Cortex of kidney (tissue), 1 donor: ENCODE measurements around the gene GALNT2.

Source experiments
- DNase-seq: peaks from one replicate; lab custom pipeline; 2025; lab: John Stamatoyannopoulos, UW

Gene GALNT2

DNA sequence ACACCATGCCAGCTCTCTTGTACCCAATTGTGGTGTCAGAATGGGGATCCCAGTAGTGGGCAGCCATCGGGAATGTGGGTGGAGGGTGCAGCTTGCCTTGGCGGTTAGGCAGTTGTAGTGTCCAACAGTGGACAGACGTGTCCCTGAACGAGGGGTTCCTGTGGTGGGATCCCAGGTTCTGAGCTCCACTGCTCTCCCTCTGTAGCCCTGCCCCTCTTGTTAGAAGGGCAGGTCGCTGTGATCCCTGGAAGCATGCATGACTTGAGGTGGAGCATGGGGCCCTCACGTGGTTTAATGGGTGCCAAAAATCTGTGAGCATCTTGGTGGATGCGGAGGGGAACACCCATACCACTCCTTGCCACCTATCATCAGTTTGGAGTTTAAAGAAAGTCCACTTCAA is 4.3 kb downstream of the GALNT2 start:
- DNase-seq, result no peak

DNA sequence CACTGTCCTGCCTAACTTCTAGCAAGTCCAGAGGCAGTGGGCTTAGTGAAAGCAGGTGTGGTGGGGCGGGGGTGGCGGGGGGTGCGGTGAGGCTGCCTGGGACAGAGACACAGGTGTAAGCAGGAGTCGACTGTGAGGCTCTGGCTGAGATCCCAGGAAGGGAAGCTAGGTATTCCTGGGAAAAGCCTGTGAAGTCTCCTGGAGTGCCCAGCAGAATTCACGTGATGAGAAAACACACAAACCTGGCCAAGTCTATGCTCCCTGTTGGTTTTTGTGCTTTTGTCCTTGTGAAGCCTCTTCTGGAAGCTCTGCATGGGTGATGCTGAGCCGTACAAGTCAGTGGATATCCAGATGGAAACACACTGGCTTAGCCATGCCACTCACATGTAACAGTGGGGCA is 5.3 kb downstream of the GALNT2 start:
- no peak for DNase-seq

DNA sequence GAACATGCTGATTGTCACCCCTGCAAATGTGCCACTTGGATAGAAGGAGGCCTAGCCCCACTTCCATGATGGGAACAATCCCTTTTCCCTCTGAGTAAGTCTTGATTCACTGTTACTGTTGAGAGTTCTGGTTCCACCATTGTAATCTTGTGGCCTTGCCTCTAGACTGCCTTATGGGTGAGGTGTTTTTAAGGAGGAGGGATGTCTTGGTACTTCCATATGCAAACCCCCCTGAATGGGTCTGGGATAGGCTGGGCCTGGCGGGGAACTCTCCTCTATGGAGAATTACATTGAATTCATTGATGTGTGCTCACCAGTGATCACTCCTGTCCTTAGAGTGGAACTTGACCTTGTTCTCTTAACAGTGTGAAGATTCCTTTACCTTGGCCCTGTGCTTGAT is 5.8 kb downstream of the GALNT2 start:
- DNase-seq, result no peak

DNA sequence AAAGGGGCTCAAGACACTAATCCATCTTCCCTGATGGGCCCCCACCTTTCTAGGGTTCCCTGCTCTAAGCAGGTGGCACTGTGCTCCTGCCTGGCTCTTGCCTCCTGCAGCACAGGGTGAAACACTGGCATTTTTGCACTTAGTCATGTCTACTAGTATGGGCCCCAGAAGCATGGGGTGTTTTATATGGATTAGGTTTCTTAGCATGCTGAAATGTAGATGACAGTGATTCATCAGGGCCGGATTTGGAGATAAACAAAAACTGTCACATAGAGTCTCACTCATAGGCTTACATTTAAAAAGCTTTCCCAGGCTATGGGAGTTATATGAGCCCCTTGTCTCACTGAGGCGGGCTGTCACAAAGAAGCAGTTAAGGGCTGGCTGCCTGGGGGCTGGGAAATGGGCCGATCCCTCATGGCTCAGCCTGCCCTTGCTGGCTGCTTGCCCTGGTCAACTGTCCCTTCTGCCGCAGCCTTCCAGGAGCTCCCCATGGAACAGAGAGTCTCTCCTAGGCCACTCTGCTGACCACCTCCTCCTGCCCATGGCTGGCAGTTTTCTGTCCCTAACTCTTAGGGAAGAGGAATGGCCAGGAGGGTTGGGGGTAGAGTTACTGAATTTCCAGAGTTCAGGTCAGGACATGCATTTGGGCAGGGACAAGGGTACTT is 6.5 kb downstream of the GALNT2 start:
- DNase-seq, result no peak

DNA sequence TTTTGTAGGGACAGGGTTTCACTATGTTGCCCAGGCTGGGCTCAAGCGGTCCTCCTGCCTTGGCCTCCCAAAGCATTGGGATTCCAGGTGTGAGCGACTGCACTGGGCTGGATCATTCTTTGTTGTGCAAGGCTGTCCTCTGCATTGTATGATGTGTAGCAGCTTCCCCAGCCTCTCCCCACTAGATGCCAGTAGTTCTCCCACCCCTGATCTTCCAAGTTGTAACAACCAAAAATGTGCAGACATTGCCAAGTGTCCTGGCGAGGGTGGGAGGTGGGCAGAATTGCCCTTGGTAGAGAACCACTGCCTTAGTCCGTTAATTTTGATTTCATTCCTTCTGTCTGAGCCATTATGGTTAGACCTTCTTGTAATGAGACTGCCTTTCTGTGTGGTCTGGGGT is 7.2 kb downstream of the GALNT2 start:
- no peak for DNase-seq

DNA sequence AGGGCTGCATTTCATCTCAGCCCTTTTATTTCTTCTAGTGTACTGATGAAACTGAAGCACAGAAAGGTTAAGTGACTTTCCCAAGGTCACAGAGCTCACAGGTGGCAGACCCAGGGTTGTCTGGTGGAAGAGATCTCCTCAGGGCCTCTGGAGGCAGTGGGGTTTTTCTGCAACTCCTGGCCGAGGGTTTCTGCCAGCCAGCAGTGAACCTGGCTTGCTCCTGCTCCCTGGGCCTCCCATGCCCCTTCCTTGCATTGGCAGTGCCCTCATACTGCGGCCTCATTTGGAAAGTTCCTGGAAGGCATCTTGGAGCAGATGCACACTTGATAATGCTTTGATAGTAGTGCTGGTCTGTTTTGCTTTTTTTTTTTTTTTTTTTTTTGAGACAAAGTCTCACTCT is 7.7 kb downstream of the GALNT2 start:
- DNase-seq, result no peak

DNA sequence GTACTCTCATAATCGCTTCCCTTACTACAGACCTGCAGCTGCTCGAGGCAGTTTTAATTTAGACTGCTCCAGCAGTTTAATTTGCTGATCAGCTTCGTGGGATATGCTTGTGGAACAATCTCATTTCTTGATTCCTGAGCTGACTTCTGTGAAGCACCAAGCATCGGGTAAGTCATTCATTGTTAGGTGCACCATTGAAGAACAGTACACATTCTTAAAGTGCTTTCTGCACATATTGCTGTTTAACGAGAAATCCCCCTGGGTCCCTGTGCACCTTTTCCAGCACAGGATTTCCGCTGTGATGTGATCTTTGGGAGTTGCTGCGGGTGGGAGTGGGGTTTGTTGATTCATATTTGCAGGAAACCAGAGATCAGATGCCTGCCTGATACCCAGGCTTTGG is 9.1 kb downstream of the GALNT2 start:
- no peak for DNase-seq

DNA sequence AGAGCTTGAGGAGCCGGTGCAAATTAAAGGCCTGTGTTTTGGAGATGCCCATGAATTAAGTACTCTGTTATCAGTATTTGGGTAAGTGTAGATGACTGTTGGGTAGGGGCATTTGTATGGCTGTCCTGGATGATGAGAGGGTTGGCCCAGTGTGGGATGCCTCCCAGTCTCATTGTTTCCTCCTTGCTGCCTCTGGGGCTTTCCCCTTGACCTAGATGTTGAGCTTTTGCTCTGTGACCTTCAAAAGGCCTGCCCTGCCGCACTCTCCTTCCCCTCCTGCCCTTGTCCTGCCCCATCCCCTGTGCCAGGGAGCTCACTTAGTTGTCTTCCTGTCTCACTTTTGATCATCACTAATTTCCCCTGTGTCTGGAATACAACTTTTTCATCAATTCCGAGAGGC is 10.0 kb downstream of the GALNT2 start:
- DNase-seq, result no peak

DNA sequence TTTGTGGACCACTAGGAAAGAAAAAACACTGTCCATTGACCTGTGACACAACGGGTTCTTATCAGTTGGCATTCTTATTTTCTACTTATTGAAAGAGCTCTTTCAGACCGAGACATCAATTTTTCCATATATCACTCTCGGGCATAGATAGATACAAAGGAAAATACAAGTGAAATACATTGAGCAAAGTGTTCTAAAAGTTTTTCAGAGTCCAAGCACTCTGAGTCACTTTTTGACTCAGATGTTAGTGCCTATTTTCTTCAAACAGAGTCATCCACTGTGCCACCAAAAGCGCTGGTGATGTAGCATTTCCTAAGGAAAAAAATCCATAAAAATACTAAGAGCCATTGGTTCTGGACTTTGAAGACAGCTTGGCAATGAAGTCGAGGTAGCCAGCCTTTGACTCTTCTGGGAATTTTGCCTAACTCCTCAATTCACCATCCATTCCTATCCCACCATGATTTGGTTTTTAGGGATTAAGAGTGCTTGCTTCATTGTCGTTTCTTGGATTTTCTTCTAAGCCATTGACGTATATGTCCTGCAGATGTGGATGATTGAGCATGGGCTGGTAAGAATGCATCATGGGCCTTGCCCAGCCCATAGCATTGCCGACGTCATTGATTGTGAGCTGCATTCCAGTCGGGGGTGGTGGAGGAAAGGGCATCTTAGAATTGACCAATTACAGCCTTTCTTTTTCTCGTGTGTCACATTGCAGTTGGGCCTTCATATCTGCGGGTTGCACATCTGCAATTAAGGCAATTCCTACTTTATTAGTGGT is 10.6 kb downstream of the GALNT2 start:
- DNase-seq, result no peak

DNA sequence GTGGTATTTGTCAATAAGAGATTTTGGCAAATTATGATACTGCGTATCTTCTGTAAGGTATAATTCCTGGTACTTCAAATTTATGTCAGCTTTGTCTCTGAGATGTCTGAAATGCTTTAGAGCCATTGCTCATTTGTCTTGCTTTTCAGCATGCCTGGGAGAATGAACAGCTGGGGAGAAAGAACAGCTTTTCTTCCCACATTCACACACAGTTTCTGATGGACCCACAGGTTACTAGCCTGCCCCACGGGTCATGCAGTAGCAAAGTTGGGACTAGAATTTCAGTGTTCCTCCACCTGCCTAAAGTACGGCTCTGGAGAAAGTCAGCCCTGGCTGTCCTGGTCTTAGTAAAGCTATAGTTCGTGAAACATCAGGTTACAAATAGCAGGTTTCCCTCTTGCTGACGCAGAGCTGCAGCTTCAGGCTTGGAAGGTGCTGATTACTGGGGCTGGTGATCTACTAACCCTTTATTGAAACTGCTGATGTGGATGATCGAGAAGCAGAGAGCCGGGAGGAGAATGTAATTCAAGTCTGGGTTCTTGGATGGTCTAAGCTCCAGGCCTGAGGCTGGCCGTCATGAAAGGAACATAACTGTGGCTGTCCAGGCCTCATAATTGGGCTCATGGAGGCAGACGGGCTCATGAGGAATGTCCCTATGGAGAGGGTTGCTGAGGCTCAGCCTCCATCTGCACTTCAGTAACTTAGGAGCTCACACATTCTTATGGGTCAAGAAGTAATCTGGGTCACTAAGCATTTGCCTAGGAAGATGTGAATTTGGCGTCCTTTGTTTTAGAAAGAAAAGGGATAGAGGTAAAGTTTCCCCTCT is 12.4 kb downstream of the GALNT2 start:
- DNase-seq, result no peak

DNA sequence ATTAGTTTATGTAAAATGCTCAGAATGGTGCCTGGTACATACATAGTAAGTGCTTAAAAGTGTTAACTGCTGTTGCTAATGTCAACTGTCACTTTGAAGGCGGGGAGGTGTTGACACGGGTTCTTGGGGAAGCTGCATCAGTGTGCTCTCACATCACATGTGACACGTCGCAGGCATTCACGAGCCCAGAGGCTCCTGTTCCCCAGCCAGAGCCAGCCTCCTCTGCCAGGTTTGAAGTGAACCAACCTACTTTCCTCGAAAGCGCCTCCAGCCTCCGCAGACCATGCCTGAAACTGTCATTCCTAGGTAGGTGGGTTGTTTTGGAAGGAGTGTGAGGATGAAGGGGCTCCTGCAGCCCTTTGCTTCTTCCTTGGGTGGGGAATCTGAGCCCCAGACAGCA is 13.8 kb downstream of the GALNT2 start:
- no peak for DNase-seq

DNA sequence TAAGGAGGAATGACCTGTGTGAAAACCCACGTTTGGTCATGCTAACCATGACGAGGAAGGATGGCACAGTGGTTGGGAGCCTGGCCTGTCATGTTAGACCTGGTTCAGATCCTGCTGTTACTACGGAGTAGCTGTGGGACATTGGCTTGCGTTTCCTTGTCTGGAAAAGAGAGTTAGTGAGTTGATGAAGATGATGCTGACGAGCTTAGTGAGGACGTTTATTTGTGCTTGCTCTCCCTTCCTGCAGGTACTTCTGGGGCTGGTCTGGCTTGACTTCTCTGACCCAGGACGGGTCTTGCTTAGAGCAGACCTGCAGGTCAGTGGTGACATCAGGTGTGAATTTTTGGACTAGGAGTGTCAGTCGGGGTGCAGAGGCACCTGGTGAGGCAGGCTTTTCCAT is 14.7 kb downstream of the GALNT2 start:
- no peak for DNase-seq

DNA sequence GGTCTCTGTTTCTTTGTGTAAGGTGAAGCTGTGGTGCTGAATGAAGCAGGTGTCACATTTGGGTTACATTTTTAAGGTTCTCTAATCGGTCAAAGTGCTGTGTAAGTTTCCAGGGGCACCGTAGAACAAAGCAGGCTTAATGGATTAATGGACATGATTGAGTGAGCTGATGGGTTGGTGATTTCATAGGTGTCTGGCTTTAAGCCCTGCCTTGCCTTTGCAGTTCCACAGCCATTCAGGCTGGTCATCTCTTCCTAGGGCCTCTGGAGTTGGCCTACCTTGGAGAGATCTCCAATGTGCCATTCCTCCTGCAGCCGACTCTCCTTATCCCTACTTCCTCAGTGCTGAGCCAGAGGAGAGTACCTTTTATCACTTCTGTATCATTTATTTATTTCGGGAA is 15.2 kb downstream of the GALNT2 start:
- DNase-seq, result no peak

DNA sequence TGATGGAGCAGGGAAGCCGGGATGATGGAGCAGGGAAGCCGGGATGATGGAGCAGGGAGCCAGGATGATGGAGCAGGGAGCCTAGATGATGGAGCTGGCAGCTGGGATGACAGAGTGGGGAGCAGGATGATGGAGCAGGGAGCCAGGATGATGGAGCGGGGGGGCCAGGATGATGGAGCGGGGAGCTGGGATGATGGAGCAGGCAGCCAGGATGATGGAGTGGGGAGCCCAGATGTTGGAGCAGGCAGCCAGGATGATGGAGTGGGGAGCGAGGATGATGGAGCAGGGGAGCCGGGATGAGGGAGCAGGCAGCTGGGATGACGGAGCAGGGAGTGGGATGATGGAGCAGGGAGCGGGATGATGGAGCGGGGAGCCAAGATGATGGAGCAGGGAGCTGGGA is 16.0 kb downstream of the GALNT2 start:
- no peak for DNase-seq

DNA sequence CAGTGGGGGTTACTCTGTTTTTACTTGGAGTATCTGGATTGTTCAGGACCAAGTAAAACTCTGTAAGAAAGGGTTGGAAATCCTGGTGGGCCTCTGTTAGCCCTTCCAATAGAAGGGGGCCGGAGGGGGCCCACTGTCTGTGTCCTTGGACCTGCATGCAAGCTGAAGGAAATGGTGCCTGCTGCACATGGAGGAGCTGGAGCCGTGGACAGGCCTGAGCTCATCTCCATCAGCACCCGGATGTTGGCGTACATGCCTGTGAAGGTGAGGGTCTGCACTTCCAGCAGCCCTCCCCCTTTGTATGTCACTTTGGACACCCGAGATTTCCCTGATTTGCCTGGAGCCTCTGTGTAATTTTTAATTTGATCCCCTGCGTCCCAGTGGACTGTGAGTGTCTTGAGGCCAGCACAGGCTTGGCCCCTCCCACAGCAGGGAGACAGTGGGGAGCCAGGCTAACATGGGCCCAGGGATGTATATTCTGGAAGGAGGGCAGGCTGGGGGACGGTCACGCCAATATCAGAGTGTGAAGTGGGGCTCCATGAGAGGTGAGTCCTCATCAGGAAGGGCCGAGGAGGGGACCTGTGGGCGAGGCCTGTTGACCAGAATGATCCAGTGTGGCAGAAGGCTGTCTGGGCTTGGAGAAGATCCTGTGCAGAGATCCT is 16.8 kb downstream of the GALNT2 start:
- no peak for DNase-seq

DNA sequence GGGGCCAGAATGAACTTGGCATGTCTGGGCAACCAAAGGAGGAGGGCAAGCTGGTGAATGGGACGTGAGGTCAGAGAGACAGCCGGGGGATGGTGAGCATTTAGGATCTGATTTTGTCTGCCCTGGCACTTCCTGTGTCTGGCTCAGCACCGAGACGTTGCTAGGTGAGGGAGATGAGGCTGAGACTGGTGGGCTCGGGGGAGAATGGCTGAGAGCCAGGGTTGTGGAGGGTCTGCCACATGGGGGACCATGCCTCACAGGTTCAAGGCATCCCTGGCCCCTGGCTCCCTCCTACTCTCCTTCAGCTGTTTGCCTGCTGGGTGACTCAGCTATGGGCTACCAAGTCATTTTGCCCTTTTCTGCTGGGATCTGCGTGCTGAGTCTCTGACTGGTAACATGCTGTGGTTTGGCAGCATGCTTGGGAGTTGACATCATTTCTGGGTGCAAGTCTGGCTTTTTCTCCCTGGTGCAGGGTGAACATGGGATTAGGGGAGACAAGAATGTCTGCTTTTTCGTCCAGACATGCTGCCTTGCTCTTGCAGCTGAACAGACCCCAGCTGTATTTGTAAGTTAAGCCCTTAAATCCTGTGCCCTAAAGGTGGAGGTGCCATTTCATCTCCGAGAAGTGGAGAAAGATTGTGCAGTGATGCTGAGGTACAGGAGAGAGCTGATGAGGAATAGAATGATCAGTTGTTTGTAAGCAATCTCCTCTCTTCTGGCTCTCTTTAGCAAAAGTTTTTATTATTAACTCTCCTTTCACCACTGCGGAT is 17.6 kb downstream of the GALNT2 start:
- no peak for DNase-seq

DNA sequence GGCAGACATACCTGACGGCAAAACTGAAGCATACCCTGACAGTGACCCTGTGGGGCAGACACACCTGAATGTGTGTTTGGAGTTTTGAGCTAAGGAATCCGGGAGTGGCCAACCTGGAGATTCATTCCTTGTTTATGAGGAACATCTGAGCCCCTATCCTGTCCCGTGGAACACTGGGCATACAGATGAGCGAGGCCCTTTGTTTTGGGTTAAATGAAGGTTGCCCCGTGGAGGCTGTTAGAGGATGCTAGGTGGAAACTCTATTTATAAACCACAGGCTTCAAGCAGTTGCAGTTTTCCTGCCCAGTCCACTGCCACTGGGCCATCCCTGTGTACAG is 18.1 kb downstream of the GALNT2 start:
- no peak for DNase-seq

DNA sequence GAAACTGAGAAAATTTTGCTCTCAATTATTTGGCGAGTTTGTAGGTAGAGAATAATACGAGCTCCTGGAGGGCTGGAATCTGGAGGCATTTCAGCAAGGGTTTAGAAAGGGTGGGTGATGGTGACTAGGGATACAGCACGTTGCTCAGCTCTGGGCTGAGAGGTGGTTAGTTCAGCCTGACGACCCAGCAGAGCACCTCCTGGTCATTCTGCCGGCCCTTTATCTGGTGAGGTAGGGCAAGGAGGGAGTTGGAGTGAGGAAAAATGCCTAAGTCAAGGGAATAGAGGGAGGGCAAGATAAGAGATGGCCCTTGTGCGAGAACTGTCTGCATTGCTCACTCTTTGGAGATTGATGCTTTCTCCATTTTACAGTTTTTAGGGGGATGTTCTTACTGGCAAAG is 19.1 kb downstream of the GALNT2 start:
- no peak for DNase-seq

DNA sequence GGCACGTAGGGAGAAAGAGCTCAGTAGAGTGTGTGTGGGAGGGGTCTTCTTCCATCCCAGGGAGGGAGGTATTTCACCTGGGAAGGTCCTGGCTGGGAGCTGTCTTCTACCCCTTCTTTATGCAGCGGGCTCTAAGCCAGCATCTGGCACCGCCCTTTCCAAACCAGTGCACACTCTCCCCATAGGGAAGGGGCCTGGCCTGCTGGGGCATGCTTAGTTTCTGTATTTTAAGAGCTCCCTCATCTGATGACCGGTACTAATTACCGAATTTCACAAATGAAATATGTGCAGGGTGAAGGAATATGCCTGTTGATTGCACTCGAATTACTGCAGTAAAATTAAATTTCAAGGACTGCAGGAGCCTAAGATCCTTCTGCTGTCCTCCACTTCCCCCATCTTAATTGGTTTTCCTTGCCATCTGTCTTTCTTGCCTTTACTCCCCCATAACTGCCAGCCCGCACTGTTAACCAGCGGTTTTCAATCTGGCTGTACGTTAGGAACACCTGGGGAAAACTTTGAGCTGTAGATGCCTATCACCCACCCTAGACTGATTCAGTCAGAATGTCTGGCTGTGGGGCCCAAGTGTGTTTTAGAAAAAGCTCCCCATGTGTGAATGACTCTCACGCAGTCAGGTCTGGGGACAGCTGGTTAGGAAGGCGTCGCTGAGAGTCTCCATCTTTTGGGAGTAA is 20.1 kb downstream of the GALNT2 start:
- no peak for DNase-seq

DNA sequence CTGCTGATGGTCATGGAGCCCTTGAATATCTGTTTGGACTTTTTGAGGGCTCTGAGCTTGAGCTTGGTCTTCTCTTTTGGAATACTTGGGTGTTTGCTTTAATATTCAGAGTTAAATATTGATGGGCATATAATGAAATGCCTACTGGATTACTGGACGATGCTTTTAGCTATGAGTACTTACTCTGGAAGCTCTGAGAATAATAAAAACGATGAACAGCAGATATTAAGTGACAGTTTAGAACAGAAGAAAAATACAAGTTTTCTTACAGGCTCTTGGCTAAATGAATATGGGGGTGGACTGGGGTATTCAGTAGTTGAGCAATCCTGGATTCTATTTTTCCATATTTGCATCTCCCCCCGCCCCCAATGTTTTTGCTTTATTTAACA is 20.7 kb downstream of the GALNT2 start:
- DNase-seq, result no peak

DNA sequence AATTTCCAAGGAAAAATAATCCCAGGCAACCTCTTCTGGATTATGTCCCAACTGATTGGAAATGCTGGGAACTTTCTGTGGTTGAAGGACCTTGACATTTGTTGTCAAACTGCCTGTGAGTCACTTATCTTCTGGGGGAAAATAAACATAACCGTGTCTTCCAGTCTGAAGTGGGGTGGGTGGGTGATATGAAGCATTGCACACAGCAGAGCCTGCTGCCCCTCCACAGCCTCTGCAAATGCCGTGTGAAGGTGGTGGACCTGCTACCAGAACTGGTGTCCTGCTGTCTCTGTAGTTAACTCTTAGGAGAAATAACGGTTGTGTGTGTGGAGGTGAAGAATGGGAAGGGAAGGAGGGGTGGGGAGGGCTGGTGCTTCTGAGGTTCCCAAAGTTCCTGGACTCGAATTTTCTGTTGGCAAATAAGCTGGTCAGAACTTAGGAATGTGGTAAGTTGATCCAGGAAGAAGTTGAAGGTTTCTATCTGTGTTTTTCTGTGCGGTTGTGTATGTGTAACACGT is 23.2 kb downstream of the GALNT2 start:
- DNase-seq, result no peak
